ENCODE results near the gene RAD51AP2.
"Not testable (repeated sequence)": the region's sequence is repeated elsewhere in the genome, so short reads cannot be mapped to it uniquely, and the experiment has no call there.

RAD51AP2 gene

GRCh38 chr2:17518212-17519154, at the start of gene RAD51AP2:
Gene RAD51AP2 (minus strand): TSS chr2:17518440. CDS start chr2:17518415, 25 bp downstream.
- peak; percentile 88 for DNase-seq

GRCh38 chr2:17565726-17566125, 47.5 kb upstream of the RAD51AP2 start:
- DNase-seq = not testable (repeated sequence)

GRCh38 chr2:17558878-17559277, 40.6 kb upstream of the RAD51AP2 start:
- no peak for DNase-seq

GRCh38 chr2:17558053-17558452, 39.8 kb upstream of the RAD51AP2 start:
- DNase-seq = no peak

DNA sequence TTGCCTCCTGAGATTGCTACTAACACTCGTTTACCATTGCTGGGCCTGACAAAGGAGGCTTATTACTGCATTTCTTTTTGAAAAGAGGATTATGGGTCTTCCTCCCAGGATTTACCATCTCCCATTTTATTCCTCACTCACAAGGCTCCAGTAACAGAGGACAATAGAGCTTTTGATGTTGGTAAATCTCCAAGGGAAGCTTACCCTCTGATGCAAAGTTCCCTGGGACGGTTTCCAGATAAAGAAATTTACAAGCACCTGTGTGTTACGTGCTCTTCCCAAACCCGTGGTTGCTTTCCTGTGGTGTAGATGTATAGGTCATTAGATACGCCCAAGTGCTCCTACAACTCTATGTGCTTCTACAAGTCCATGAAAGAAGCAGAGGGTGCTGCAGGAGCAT, 39.4 kb upstream of the RAD51AP2 start:
- DNase-seq = no peak

- no peak for DNase-seq
Measured at GRCh38 chr2:17555150-17555549, 36.9 kb upstream of the RAD51AP2 start.

DNA sequence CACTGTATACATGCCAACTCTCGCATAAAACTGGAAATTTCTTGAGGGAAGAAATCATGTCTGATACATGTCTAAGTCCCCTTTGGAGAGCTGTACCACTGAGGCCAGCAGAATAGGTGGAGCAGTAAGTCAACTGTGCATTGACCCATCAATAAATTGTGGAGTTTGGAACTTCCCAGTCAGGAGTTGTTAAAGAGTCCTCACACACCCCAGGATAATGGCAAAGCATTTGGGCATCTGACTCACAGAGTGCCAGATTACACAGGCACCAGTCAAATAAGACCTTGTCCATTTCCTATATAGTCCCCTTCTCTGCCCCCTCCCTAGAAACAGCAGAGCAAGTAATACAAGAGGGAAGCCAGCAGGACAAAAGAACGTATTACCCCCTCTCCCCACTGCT, 32.7 kb upstream of the RAD51AP2 start:
- DNase-seq = no peak

DNA sequence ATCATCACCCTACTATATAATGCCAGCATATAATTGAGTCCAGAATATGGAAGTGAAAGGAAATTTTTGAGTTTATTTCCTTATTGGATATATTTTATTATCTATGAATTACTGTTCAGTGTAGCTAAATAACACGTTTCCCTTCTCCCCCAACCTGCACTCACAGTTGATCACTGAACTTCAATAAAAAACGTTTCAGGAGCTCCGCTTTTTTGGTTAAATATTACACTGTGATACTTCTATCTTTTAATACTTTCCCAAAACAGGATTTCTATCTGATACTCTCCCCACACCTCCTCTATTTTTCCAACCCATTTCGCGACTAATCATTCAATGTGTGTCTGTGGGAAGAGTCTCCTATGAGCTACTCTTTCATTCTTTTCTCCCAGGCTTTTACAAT, 29.5 kb upstream of the RAD51AP2 start:
- no peak for DNase-seq

DNA sequence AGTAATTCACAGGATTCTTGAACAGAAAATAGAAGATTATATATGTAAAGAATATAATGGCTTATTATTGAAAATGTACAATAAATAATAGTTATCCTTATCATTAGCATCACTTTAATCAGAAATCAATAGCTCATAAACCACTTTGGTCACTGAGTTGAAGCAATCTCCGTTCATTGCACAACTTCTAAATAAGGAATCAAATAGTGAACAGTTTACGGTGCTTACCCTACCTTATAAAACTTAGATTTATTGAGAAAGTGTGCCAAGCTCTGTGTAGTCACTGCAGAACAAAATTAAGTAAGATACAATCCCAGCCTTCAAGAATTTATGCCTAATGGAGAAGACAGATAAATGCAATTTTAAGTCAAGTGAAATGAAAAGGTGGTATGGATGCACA, 29.0 kb upstream of the RAD51AP2 start:
- no peak for DNase-seq

DNA sequence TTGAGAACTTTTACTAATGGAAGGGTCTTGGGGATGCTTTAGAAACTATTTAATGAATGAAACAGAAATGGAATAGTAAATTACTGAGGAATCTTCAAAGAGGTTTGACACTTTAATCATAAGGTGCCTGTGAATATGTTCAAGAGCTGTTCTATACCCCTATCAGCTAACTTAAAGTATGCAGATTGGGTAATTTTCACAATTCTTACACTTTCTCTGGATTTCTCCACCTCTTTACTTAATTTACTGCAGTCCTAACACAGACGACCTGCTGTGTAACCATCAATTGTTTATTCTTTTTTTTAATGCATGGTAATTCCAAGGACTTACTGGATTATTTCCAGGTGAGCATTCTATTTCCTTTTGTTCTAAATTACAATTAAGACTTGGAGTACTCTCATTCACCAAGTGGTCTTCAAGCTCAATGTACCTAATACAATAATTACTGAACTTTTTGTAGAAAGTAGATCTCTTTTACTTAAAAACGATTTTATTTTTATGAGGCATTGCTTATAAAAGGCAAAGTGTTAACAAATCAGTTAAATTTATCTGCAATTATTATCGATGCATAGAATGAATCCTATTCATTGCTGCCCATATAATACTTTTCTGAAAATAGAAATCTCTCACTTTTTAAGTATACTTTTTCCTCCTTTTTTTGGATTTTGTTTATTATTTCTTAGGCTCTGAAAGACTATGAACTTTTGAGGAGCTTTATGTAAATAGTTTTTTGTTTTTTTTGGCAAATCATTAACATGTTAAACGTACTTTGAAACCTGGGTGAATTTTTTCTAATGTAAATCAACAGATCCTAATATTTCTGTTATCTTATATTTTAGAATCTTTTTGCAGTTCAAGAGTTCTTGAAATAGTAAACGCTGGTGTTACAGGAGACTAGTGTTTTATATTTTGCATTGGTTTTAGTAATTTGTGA, 27.7 kb upstream of the RAD51AP2 start:
- no peak for DNase-seq

DNA sequence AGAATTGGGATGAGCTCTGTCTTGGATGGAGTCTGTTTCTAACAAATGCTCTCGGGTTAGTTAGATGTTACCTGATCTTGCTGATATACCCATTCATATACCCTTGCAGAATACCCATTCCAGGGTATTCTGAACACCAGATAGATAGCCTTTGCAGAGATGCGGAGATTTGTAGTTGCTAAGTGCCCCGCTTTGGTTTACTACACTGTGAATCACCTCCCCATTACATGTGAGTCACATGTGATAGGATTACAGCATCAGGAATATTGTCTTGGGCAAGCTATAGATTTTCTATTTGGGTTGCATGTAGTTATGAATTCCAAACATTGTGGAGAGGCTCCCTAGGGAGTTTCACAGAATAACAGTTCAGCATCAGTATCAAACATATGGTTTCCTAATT, 26.0 kb upstream of the RAD51AP2 start:
- no peak for DNase-seq

GRCh38 chr2:17543848-17544247, 25.6 kb upstream of the RAD51AP2 start:
- DNase-seq = no peak

- DNase-seq = no peak
Measured at GRCh38 chr2:17543131-17543660, 25.0 kb upstream of the RAD51AP2 start.

- DNase-seq = no peak
Measured at GRCh38 chr2:17542471-17542870, 24.2 kb upstream of the RAD51AP2 start.

DNA sequence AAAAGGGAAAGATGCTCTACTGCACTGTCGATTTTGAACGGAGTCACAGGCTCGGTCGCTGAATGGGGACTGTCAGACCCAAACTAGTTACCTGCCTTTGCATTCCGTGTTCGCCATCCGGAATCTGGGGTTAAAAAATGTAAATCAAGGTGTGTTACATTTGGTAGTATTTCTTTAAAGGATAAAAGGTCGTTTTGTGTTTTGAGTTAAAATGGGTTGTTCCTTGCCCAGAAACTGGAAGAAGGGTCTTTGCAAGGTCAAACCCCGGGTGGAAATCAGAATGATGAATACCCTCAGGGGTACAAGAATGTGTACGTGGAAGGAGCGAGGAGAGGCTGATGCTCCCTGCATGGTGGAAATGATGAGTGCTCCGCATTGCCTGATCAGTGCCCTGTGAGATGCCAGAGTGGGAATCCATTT, 23.3 kb upstream of the RAD51AP2 start:
- DNase-seq = peak; percentile 16

DNA sequence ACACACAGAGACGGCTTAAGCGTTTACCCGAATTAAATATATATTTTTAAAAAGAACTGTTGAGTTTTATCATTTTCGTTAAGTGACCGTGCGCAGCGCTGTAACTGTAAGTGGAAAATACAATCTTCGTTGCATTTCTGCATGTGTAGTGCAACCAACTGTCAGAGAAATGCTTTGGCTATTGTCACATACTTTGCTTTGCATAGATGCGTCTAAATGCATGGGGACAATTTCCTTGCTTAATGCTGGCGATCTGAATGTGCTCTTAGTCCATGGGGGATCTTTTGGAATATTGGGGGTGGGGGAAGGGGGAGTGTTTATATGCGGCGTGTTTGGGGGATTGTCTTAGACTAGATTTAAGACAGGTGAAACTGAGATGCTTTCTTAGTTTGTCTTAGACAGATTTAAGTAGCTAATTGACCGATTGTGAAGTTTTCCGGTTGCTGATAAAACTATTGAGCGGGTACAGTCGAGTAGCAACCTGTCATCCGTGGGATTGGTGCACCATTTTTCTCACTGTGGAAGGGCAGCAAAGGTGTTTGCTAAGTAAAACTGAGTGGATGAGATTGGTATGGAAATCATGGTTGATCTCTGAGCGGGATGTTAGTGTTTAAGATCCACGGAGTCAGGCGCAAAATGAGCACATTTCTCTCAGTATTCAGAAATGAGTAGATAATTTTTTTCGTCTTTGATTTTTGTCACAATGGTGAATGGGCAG, 22.7 kb upstream of the RAD51AP2 start:
- DNase-seq = peak; percentile 26

DNA sequence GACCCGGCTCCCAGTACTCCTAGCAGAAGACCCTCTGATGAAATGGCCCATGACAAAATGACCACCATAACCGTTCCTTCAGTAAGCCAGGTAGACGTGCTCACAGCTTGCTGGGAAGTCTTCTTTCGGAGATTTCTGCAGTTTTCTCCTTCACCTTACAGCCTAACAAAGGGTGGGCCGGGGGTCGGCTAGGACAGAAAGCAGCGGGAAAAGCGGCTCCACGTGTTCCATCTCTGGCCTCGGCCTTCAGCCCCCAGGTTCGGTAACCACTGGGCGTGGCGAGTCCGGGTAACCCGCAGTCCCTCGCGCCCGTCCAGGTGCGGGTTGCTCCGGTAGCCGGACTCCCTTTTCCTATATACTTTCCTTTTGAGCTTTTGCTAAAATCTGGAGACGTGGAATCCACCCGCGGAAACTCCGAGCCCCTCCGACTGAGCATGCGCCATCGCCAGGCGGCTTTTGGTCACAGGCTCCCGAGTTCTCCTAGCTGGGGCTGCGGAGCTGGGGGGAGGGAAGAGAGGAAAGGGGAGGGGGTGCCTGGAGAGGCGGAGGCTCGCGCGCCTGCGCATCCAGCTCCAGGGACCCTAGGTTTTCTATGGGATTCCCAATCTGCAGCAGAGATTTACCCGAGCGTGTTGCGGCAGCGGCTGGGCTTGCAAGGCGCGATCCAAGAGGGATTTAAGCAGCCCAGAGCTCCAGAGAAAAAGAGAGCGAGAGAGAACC, 22.0 kb upstream of the RAD51AP2 start, which contains the start of gene VSNL1:
TSS of gene VSNL1 (plus strand) at position 604 of the 720 bp plus-strand sequence. CDS start 51,379 bp downstream, outside the sequence.
- peak; percentile 95 for DNase-seq

- DNase-seq = no peak
Measured at GRCh38 chr2:17539611-17540092, 21.4 kb upstream of the RAD51AP2 start.

DNA sequence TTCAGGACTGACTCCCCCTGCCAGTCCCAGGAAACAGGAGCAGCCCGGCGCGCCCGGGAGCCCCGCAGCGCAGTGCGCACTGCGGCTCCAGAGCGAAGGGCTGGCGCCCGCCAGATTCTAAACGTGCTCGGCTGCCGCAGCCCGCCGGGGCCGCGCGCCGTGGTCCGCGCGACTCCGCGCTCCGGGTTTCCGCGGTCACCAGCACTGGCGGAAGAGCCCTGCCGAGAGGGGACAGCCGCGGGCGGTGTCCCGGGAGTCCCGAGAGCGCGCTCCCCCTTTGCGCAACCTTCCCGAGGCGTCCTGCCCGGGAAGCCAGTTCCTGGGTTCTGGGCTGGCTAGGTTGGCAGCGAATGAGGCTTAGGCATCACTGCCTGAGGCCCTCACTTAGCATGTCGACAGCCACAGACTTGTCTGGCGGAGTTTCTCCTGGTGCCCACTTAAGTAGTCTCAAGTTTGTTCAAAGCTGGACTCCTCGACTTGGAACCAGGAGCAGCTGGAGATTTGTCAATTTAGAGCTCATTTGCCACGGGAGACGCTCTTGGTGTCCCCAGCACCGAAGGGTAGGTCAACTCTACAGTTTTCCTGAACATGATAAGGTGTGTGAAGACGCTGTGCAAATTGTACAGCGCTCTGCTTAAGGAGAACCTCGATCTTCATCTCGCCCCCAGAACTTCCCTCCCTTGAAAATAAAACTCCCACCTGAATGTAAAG, 20.8 kb upstream of the RAD51AP2 start:
- DNase-seq = peak; percentile 95

GRCh38 chr2:17538022-17538843, 20.0 kb upstream of the RAD51AP2 start:
- no peak for DNase-seq
